Skin of body (tissue), 2 donors: ENCODE measurements around the gene SEC63. TPM values are rescaled to one million over a fixed set of nuclear protein-coding genes. Genes with fewer than 3 reads are reported as not detected.
A peak's percentile ranks its signal among the peaks of the same experiment; 100 is the strongest.
"Not testable (repeated sequence)": the region's sequence is repeated elsewhere in the genome, so short reads cannot be mapped to it uniquely, and the experiment has no call there.

Experiments
- DNase-seq: peaks from one replicate; lab custom pipeline; 2025; lab: John Stamatoyannopoulos, UW
- total RNA-seq: library from RNA; depleted of rRNA; stranded (reverse); fragments of >200 nt; gene quantifications from one replicate; pipeline ENCODE4 v1.2.3, GENCODE V29; 2014

SEC63 gene
- total RNA-seq = 51.6 TPM

GRCh38 chr6:107957909-107958688 is at the start of gene SEC63:
TSS of gene SEC63 (minus strand) at chr6:107958208. CDS start at chr6:107958009, 199 bp downstream.
- DNase-seq = peak; percentile 98

GRCh38 chr6:108005961-108006360 is 48.0 kb upstream of the SEC63 start:
- DNase-seq = no peak

- no peak for DNase-seq
Observed at GRCh38 chr6:108004861-108005260, 46.9 kb upstream of the SEC63 start.

GRCh38 chr6:108002365-108003221 is 44.6 kb upstream of the SEC63 start:
- DNase-seq = peak; percentile 2

GRCh38 chr6:108001696-108002231 is 43.8 kb upstream of the SEC63 start:
- DNase-seq = no peak

- not testable (repeated sequence) for DNase-seq
Observed at GRCh38 chr6:108000259-108000658, 42.3 kb upstream of the SEC63 start.

- no peak for DNase-seq
Observed at GRCh38 chr6:107999341-107999740, 41.3 kb upstream of the SEC63 start.

GRCh38 chr6:107991772-107992550 is 34.0 kb upstream of the SEC63 start:
- no peak for DNase-seq

GRCh38 chr6:107991061-107991460 is 33.1 kb upstream of the SEC63 start:
- DNase-seq = no peak

GRCh38 chr6:107990587-107990986 is 32.6 kb upstream of the SEC63 start:
- DNase-seq = not testable (repeated sequence)

- no peak for DNase-seq
Observed at GRCh38 chr6:107989166-107990094, 31.4 kb upstream of the SEC63 start.

- DNase-seq = no peak
Observed at GRCh38 chr6:107988570-107988969, 30.6 kb upstream of the SEC63 start.

- no peak for DNase-seq
Observed at GRCh38 chr6:107987805-107988204, 29.8 kb upstream of the SEC63 start.

GRCh38 chr6:107985701-107986100 is 27.7 kb upstream of the SEC63 start:
- no peak for DNase-seq

- DNase-seq = no peak
Observed at GRCh38 chr6:107983811-107984210, 25.8 kb upstream of the SEC63 start.

GRCh38 chr6:107982486-107982885 is 24.5 kb upstream of the SEC63 start:
- no peak for DNase-seq

- no peak for DNase-seq
Observed at GRCh38 chr6:107981695-107982094, 23.7 kb upstream of the SEC63 start.

GRCh38 chr6:107977283-107977682 is 19.3 kb upstream of the SEC63 start:
- no peak for DNase-seq

- DNase-seq = no peak
Observed at GRCh38 chr6:107976155-107976783, 18.3 kb upstream of the SEC63 start.

- no peak for DNase-seq
Observed at GRCh38 chr6:107973594-107973993, 15.6 kb upstream of the SEC63 start.
